Ureter (tissue), 1 donor: Measurements from ENCODE around the gene SYNC. TPM values are rescaled to one million over a fixed set of nuclear protein-coding genes. Genes with fewer than 3 reads are reported as not detected.
"Not testable (repeated sequence)": the region's sequence is repeated elsewhere in the genome, so short reads cannot be mapped to it uniquely, and the experiment has no call there.

Experiments used
- DNase-seq: peaks from one replicate; pipeline ENCODE4 v3.0.0-alpha.2; 2020; ENCODE audit warnings: low spot score
- total RNA-seq: library from RNA; stranded (reverse); gene quantifications from one replicate; pipeline ENCODE4 v1.2.4, GENCODE V29; 2023
- donor health status: DM: yes; HTN: yes; CAD: no.

SYNC gene
- total RNA-seq, 1 donor from 2014 or later = 6.4 TPM

DNA sequence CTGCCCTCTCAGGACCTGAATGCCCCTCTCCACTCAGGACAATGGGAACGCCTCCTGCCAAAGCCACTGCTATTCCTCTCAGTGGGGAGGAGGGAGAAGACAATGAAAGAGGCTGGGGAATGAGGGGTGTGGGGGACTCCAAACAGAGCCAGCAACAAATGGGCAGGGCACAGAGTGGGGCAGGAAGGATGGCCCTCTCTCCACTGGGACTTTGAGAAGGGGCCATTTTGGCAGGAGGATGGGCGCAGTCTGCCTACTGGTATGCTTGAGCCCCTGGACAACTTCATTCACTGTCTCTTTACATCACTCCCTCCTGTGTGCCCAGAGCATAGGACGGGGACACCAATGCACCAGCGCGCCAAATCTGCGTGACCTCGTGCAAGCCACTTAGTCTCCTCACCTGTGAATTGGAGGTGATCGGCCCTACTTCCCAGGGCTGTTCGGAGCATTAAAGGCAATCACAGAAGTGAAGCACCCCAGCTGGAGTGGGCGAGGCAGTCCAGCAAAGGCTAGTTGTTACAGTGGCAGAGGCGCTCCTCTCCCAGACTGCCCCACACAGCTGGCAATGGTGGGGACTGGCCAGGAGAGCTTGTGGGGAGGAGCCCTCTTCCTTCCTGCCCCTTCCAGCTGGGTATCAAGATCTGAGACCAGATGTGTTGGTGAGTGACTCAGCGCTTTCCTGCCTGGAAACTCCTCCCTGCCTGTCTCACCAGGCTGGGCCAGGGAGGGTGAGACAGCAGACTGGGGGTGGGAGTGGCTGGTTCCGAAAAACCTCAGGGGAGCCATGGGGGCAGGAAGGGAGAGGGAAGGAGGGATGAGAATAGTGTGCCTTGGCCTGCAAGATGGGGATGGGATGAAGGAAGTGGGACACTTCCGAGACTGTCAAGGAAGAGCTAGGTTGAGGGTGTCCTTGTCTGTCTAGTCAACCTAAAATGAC lies 22.4 kb upstream of the SYNC start:
- peak; percentile 75 for DNase-seq

DNA sequence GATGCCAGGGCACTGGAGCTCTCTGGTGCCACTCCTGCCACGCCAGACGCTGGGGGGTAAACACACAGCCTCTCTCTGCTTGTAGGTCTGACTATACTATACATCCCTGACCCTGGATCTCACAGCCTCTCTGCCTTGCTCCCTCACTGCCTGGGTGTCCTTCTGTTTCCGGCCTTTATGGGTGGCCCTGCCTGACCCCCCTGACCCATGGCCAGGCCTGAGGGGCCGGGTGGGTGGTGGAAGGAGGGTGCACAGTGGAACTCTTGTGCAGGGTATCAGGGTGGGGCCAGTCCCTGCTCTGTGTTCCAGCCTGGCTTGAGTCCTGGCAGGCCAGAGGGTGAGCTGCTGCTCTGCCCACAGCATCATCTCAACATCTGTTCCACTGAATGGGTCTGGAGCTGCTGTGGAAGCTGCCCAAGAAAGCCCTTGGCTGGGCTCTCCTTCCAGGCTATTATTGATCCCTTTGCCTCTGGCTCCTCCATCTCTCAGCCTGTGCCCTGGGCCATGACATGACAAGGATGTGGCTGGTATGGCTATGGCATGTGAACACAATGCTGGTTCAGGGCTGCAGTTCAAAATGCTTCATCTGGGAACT lies 17.2 kb upstream of the SYNC start:
- DNase-seq = no peak

DNA sequence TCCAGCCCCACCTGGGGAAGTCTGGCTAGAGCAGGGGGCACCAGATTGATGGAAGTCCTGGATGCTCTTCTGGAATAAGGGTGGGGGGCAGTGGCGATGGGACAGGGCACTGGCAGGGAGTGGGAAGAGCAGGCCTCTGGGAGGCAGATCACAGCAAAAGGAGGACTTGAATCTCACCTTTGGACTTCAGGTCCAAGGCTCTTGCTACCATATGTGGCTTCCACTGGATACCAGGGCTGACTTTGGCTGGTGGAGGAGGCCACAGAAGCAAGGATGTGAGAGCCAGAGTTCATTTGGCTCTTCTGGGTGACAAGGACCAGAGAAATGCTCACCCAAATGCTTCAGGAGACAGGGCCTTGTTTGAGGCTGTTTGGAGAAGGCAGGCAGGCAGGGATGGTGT lies 16.0 kb upstream of the SYNC start:
- no peak for DNase-seq

DNA sequence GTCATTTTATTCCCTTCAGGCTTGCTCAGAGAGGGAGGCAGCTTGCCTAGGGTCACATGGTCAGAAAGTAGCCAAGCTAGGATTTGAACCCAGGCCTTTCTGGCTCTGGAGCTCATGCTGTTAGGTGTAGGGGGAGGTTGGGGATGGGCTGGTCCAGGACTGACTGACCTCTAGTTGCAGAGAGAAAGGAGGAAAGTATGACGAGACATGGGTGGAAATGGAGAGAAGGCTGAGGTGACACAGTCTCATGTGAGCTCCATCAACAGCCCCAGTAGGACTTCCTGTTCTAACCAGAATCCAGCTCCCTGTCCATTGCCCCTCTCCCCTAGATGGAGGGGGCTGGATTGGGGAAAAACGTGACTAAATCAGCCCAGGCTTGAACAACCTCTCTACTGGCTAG lies 15.5 kb upstream of the SYNC start:
- DNase-seq = no peak

DNA sequence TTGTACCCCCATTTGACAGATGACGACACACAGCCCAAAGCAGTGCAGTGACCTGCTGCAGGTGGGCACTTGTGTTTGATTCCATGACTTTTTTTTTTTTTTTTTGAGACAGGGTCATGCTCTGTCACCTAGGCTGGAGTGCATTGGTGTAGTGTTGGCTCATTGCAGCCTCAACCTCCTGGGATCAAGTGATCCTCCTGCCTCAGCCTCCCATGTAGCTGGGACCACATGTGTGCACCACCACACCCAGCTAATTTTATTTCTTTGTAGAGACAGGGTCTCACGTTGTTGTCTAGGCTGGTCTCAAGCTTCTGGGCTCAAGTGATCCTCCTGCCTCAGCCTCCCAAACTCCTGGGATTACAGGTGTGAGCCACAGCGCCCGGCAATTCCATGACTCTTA lies 14.9 kb upstream of the SYNC start:
- DNase-seq = no peak

DNA sequence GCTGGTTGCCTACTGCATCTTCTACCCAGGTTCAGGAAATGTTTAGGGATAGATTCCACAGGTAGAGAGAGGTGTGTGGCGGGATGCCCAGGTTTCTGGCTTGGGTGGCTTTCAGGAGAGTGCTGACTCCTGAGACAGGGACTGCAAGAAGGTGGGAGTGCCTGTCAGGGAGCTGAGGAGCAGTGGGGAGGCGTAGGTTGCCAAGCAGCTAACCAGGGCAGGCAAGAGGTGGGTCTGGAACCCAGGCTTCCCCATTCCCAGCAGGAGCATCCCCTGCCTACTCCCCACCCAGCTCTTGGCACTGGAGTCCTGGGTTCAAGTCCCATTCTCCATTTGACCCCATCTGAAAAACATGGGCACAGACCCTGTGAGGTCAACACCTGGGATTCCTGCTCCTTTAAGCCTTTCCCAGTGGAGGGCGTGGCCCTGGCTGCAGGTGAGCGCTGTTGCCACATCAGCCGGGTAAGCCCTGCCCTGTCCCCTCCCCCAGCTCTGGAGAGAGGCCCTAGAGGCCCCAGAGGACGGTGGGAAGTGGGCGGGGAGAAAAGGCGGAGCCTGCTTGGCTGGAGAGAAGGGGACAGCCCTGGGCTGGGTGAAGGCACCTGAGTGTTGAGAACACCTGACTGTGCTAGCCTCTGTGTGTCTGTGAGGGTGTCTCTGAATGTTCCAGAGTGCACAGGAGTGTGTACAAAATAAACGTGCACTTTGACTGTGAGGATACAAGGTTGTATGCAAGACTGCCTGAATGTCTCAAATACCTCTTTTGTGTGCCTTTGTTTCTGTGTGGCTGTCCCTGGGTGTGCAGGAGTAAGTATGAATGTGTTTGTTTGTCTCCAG lies 14.0 kb upstream of the SYNC start:
- DNase-seq = peak; percentile 93

DNA sequence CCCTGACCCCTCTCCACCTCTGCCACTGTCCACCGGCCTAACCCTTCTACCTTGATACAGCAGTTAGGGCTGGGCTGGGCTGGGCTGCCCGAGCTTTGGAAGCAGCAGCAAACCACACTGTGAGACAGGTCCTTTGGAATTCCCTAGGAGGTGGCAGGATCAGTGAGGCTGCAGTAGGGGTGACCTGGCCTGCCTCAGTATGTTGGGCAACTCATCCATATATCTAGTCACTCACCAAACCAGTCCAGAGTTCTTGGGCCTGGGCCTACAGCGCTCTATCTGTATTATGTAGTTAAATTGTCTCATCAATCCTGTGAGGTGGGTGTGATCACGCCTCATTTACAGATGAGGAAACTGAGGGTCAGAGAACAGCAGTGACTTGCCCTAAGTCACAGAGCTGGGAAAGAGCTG lies 13.3 kb upstream of the SYNC start:
- no peak for DNase-seq

DNA sequence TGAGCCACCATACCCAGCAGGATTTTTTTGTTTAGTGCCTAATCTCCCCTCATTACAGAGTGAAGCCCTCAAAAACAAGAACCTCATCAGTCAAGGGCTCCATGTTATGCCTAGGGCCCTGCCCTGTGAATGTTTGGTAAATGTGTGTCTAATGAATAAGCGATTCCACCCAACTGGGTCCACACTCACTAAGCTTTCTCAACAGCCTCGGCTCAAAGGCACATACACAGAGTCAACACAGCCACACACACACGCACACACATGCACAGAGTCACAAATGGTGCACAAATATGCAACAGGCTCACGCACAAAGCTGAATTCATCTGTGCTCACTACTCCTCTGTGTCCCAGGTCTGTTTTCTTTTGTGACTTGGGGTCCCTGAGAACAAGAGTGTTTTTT lies 11.7 kb upstream of the SYNC start:
- DNase-seq = no peak

DNA sequence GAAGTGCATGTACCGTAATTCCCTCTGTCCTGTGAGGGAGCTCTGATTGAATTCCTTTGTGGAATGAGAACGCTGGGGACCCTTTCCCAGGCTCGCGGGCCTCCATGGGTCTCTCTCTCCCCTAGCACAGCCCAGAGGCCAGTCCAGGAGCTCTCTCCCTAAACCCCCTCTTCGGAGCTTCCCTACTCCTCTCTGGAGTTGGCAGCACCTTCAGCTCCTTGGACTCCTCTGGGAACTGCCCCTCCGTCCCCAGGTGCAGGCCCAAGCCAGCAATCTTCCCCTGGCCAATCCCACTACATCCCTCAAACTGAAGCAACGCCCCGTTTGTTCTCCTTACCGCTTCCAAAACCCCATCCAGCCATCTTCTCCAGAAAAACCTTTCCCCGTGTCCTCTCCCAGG lies 10.5 kb upstream of the SYNC start:
- DNase-seq = no peak

DNA sequence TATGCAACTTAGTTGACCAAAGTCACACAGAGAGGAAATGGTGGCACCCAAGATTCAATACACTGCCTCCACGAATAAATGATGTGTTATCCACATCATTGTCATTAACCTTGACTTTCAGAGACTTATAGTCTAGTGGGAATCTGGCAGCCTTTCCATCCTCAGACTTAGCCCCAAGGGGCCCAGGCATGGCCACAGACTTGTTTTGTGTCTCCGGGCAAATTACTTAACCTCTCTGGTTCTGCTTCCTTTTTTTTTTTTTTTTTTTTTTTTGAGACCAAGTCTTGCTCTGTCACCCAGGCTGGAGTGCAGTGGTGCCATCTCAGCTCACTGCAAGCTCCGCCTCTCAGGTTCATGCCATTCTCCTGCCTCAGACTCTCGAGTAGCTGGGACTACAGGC lies 8.7 kb upstream of the SYNC start:
- DNase-seq = not testable (repeated sequence)

DNA sequence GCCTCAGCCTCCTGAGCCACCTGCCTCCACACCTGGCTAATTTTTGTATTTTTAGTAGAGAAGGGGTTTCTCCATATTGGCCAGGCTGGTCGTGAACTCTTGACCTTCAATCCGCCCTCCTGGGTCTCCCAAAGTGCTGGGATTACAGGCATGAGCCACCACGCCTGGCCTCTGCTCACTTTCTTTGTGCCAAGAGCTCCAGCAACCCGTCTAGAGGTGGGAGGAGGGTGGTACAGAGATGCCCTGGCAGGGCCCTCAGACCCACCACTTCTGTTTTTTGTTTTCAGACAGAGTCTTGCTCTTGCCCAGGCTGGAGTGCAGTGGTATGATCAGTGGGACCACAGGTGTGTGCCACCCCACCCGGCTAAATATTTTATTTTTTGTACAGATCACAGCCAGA lies 6.9 kb upstream of the SYNC start:
- DNase-seq = no peak

DNA sequence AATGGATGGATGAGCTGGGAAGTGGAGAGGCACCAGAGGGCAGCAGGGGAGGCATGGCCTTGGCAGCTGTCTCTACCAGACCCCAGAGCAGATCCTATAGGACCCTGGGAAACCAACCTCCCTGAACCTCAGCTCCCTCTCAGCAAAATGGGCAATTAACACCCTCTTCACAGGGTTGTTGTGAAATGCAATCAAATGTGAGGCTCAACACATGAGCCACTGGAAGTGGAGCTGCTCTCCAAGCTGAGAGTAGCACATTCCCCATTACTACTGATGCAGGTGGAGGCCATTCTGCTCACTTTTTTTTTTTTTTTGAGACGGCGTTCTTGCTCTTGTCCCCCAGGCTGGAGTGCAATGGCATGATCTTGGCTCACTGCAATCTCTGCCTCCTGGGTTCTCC lies 6.5 kb upstream of the SYNC start:
- no peak for DNase-seq

DNA sequence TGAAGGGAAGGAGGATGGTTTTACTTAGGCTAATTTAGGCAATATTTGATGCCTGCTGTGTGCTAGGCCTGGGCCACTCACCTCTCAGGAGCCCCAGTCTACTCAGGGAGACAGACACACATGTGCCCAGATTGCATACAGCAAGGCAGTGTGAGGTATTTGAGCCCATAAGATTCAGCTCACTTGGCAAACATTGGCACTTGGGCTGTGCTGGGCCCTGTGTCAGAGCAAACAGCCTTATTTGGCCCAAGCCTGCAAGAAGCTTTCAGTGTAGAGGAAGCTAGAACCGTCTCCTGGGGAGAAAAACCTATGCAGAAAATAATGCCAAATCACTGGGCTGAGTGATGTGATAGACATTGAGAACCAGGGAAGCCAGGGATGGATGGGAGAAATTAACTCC lies 3.9 kb upstream of the SYNC start:
- DNase-seq = no peak

DNA sequence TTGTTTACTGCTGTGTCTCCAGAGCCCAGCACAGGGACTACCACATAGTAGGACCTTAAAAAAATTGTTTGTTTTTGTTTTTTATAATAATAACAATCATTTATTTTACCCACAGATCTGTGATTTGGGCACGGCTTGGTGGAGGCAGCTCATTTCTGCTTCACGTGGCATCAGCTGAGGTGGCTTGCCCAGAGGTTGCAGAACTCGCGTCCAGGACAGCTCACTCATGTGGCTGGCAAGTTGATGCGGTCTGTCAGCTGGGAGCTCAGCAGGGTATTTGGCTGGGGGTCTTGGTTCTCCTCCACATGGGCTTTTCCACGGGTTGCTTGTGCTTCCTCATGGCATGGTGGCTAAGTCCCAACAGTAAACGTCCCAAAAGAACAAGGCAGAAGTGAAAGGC lies 2.9 kb upstream of the SYNC start:
- no peak for DNase-seq

DNA sequence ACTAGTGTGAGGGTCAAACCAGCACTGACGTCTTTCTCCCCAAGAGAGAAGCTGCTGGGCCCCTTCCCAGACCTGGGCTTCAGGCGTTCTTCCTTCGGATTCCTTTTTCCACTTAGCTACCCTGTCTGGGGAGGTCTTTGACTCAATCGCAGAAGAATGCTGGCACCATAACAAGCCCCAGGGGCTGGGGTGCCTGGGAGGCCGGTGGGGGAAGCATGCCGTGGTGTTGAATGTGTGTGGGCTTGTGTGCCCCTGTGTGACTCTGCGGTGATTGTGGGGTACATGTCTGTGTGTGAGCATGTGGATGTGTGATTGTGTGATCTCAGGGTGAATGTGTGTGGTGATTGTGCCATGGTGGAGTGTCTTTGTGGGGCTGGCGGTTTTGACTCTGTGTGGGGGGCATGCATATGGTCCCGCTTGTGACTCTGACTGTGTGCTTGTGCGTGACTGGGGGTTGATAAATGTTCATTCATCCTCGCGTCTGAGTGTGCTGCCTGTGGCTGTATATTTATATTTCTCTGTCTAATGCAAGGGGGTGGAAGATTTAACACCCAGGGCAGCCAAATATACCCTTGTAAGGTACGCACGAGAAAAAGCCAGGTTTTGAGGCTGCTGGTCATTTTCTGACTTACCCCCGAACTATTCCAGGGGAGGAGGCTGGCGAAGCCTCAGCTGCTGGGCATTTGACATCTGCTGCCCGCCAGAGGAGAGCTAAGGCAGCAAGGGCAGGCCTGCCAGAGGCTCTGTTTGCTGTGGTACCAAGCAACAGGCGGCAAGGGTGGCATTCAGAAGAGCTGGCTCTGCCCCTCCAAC lies 1.1 kb upstream of the SYNC start:
- no peak for DNase-seq

DNA sequence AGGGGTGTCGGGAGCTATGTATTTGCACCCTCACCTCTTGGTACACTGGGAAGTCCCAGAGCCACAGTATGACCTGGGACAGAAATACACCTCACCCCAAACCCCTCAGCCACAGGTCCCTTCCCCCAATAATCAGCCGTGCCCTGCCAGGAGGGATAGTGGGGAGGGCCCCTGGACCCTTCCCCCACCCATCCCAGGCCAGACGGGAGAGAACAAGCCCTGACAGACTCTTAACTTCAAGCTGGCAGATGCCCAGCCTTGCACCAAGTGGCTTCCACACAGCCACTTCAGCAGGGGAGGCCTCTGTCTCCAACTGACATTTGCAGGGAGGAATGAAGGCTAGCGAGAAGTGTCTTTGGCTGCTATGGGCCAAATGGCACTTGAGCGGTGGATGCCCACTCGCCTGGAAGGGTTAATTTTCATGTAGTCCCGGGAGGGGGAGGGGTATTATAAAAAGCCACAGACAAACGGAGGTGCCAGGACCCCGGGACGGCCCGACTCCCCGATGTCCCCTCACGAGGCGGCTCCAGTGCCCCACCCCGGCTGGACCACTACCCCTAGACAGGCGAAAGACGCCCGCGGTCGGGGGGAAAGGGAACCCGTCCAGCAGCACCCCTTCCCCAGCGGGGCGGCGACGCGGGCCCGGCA lies 495 bp downstream of the SYNC start:
- DNase-seq = no peak

DNA sequence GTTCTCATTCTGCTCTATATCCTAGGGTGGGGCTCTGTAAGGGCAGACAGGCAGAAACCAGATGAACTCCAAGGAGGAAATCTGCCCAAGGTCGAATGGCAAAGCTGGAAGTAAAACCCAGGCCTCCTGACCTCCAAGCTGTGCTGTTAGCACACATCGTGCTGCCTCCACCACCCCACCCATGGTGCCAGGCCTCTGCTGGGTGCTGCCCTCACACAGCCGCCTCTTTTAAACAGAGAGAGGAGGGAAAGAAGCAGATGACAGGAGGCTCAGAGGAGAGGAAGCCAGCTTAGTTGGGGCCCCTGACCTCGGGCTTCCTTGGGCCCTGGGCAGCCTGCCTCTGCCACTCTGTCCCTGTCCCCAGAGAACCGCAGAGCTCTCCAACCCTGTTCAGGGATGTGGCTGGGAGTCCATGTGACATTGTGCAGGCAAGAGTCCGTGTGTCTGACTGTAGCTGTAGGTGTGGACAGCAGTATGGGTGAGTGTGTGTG lies 1.1 kb downstream of the SYNC start:
- DNase-seq = no peak

DNA sequence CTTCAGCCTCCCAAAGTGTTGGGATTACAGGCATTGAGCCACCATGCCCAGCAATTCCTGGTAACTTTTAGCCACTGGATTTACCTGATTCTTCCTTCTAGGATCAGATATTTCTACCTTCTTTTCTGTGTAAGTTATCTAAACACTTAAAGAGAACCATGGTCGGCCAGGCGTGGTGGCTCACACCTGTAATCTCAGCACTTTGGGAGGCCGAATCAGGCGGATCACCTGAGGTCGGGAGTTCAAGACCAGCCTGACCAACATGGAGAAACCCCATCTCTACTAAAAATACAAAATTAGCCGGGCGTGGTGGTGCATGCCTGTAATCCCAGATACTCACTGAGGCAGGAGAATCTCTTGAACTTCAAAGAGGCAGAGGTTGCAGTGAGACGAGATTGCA lies 5.6 kb downstream of the SYNC start:
- DNase-seq = not testable (repeated sequence)

DNA sequence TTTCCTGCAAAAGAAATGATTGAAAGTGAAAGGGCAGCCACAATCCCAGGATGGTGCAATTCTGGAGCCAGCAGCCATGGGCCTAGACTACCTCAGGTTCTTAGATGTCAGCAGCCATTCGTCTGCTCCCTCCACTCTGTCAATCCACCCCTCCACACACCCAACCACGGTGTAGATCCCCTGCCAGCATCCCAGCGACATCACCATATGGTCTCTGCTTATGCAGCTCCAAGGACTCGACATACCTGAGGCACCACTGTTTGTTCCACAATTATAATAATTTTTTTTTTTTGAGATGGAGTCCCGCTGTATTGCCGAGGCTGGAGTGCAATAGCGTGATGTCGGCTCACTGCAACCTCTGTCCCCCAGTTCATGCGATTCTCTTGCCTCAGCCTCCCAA lies 6.5 kb downstream of the SYNC start:
- no peak for DNase-seq

DNA sequence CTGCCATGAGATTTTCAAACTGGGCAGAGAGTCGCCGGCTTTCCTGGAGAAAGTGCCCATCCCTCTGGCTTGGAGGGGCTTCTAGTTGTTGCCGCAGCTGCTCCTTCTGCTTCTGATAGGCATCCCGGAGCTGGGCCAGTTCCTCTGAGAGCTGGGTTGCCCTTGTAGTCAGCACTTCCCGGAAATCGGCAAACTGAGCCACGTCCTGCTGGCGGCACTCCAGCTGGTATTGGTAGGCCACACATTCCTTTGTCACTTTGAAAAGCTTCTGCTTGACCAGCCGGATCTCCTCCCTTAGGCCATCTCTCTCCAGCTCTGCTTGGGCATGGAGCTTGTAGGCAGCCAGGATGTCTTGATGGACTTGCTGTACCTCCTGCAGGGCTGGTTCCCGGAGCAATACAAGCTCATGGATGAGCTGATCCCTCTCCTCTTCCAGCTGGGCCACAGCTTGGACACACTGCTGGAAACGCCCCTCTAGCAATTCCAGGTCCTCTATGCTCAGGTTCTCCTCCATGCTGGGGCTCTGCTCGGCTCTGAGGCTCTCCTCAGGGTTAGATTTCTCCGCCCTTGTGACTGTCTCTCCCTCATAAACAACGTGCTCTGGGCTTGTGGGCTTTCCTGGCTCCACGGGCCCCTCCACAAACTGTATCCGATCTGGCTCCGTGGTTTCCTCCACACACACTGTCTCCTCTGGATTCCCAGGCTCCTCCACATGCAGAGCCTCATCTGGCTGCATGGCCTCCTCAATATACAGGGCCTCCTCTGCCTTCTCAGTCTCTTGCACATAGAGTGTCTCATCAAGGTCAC lies 7.3 kb downstream of the SYNC start:
- DNase-seq = peak; percentile 74
